ENCODE data around the gene RHBDF2.
A peak's percentile ranks its signal among the peaks of the same experiment; 100 is the strongest.

RHBDF2 gene

GRCh38 chr17:76467366-76467765, 33.9 kb downstream of the RHBDF2 start, which contains the start of gene AANAT:
Gene AANAT, plus strand, starts transcription at chr17:76467603. Its CDS starts 1,144 bp downstream, at chr17:76468747.
- no peak for DNase-seq (ENCODE audit: low read depth in 2 of 2, low spot score in 1 of 2)

GRCh38 chr17:76466775-76467130, 34.5 kb downstream of the RHBDF2 start:
- no peak for DNase-seq (ENCODE audit: low read depth in 2 of 2, low spot score in 1 of 2)

- no peak for DNase-seq (ENCODE audit: low read depth in 2 of 2, low spot score in 1 of 2)
Observed at GRCh38 chr17:76462556-76463290, 38.5 kb downstream of the RHBDF2 start.

GRCh38 chr17:76461765-76462555, 39.3 kb downstream of the RHBDF2 start:
- no peak for DNase-seq (ENCODE audit: low read depth in 2 of 2, low spot score in 1 of 2)

GRCh38 chr17:76459674-76460073, 41.5 kb downstream of the RHBDF2 start:
- DNase-seq (ENCODE audit: low read depth in 2 of 2, low spot score in 1 of 2) = no peak

GRCh38 chr17:76458580-76459490, 42.4 kb downstream of the RHBDF2 start:
- DNase-seq (ENCODE audit: low read depth in 2 of 2, low spot score in 1 of 2) = no peak

- DNase-seq (ENCODE audit: low read depth in 2 of 2, low spot score in 1 of 2) = no peak
Observed at GRCh38 chr17:76453431-76453743, 47.8 kb downstream of the RHBDF2 start.

- DNase-seq (ENCODE audit: low read depth in 2 of 2, low spot score in 1 of 2) = peak; percentile 74 to 75
Observed at GRCh38 chr17:76452660-76453430, 48.4 kb downstream of the RHBDF2 start, which contains the start of gene UBE2O. Gene UBE2O, minus strand, starts transcription at chr17:76453152. Its CDS starts 11 bp downstream, at chr17:76453141.

- DNase-seq (ENCODE audit: low read depth in 2 of 2, low spot score in 1 of 2) = no peak
Observed at GRCh38 chr17:76452127-76452659, 49.0 kb downstream of the RHBDF2 start.

GRCh38 chr17:76451506-76451905, 49.7 kb downstream of the RHBDF2 start:
- DNase-seq (ENCODE audit: low read depth in 2 of 2, low spot score in 1 of 2) = no peak

- no peak for DNase-seq (ENCODE audit: low read depth in 2 of 2, low spot score in 1 of 2)
Observed at GRCh38 chr17:76449126-76449525, 52.1 kb downstream of the RHBDF2 start.

GRCh38 chr17:76447931-76448652, 53.1 kb downstream of the RHBDF2 start:
- no peak for DNase-seq (ENCODE audit: low read depth in 2 of 2, low spot score in 1 of 2)

- no peak for DNase-seq (ENCODE audit: low read depth in 2 of 2, low spot score in 1 of 2)
Observed at GRCh38 chr17:76446449-76447231, 54.6 kb downstream of the RHBDF2 start.

- DNase-seq (ENCODE audit: low read depth in 2 of 2, low spot score in 1 of 2) = no peak
Observed at GRCh38 chr17:76445697-76446448, 55.4 kb downstream of the RHBDF2 start.

- no peak for DNase-seq (ENCODE audit: low read depth in 2 of 2, low spot score in 1 of 2)
Observed at GRCh38 chr17:76444518-76445311, 56.5 kb downstream of the RHBDF2 start.

- no peak for DNase-seq (ENCODE audit: low read depth in 2 of 2, low spot score in 1 of 2)
Observed at GRCh38 chr17:76442341-76443338, 58.6 kb downstream of the RHBDF2 start.
